Hematopoietic multipotent progenitor cell treated with erythropoietin and hydrocortisone succinate and interleukin-3 and kit ligand, for 15 days (in vitro differentiated cells): Measurements from ENCODE around the gene PLAC1.

Experiments
- DNase-seq: peaks from one replicate; pipeline ENCODE4 v3.0.0-alpha.2; 2015; ENCODE audit warnings: low spot score

The PLAC1 gene

GRCh38 chrX:134631426-134632346, 26.6 kb downstream of the PLAC1 start:
- no peak for DNase-seq

- no peak for DNase-seq
These were observed 29.6 kb downstream of the PLAC1 start for GRCh38 chrX:134628663-134629062.

GRCh38 chrX:134626434-134626833, 31.8 kb downstream of the PLAC1 start:
- DNase-seq = no peak

GRCh38 chrX:134625315-134625718, 33.0 kb downstream of the PLAC1 start:
- DNase-seq = no peak

GRCh38 chrX:134624046-134624430, 34.2 kb downstream of the PLAC1 start:
- no peak for DNase-seq

- DNase-seq = no peak
These were observed 34.8 kb downstream of the PLAC1 start for GRCh38 chrX:134623293-134624045.

- no peak for DNase-seq
These were observed 35.5 kb downstream of the PLAC1 start for GRCh38 chrX:134622813-134623185.

GRCh38 chrX:134622056-134622812, 36.0 kb downstream of the PLAC1 start:
- no peak for DNase-seq

GRCh38 chrX:134619838-134620237, 38.4 kb downstream of the PLAC1 start:
- no peak for DNase-seq

GRCh38 chrX:134613396-134613795, 44.9 kb downstream of the PLAC1 start:
- DNase-seq = no peak

- no peak for DNase-seq
These were observed 50.1 kb downstream of the PLAC1 start for GRCh38 chrX:134608153-134608552.

GRCh38 chrX:134607523-134607922, 50.7 kb downstream of the PLAC1 start:
- no peak for DNase-seq

- no peak for DNase-seq
These were observed 53.5 kb downstream of the PLAC1 start for GRCh38 chrX:134604701-134605311.

- DNase-seq = no peak
These were observed 54.2 kb downstream of the PLAC1 start for GRCh38 chrX:134603806-134604700.

GRCh38 chrX:134602410-134602809, 55.9 kb downstream of the PLAC1 start:
- no peak for DNase-seq

- DNase-seq = no peak
These were observed 57.0 kb downstream of the PLAC1 start for GRCh38 chrX:134601240-134601765.

GRCh38 chrX:134600714-134601113, 57.6 kb downstream of the PLAC1 start:
- no peak for DNase-seq

- DNase-seq = no peak
These were observed 58.9 kb downstream of the PLAC1 start for GRCh38 chrX:134599184-134599914.

GRCh38 chrX:134592303-134592702, 66.0 kb downstream of the PLAC1 start:
- no peak for DNase-seq

GRCh38 chrX:134591502-134591901, 66.8 kb downstream of the PLAC1 start:
- DNase-seq = no peak
